ENCODE measurements around the gene CDH12. TPM values are rescaled to one million over a fixed set of nuclear protein-coding genes. Genes with fewer than 3 reads are reported as not detected.

Gene CDH12
- total RNA-seq (ENCODE audit: unreplicated experiment) = 23.5 TPM
- long read RNA-seq, partial matches to known transcripts = 1 of 5 reads
- long read RNA-seq, other reads (novel, unspliced or antisense) = 4 of 5 reads

GRCh38 chr5:22852807-22853660 is at the start of gene CDH12:
TSS of gene CDH12 (minus strand) at chr5:22853344.
- H3K27me3 Mint-ChIP-seq (ENCODE audit: unreplicated experiment) = peaks cover 2% of the 10 kb centered on the region
- DNase-seq = peak; percentile 79

DNA sequence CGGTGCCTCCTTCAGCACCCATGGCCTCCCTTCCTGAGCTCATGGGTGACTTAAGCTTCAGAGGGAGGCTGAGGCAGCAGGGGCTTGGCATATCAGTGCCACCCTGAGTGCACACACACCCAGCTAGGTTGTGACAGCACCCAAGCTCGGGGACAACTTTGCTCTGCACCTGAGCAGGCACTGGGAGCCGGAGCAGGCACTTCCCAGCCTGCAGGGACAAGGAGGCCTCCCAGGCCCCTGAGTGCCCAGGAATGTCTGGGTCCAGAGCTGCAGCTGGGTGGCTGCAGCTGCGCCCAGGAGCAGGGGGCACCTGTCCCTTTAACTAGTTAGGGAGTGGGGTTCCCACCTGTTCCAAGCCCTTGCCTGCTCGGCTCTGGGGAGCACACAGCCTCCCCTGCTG is 48.7 kb upstream of the CDH12 start:
- DNase-seq = no peak
- Mint-ChIP-seq H3K27ac (ENCODE audit: unreplicated experiment) (no peak overlapping the region), H3K4me1 (ENCODE audit: low read depth, unreplicated experiment) (no peaks in the 10 kb centered on the region), H3K36me3 (ENCODE audit: unreplicated experiment) (no peaks in the 10 kb centered on the region), H3K9me3 (ENCODE audit: unreplicated experiment) (peaks cover 2% of the 10 kb centered on the region), H3K4me3 (ENCODE audit: unreplicated experiment) (no peak overlapping the region), H3K27me3 (ENCODE audit: unreplicated experiment) (no peaks in the 10 kb centered on the region)
- TF ChIP-seq, protein P1, sequence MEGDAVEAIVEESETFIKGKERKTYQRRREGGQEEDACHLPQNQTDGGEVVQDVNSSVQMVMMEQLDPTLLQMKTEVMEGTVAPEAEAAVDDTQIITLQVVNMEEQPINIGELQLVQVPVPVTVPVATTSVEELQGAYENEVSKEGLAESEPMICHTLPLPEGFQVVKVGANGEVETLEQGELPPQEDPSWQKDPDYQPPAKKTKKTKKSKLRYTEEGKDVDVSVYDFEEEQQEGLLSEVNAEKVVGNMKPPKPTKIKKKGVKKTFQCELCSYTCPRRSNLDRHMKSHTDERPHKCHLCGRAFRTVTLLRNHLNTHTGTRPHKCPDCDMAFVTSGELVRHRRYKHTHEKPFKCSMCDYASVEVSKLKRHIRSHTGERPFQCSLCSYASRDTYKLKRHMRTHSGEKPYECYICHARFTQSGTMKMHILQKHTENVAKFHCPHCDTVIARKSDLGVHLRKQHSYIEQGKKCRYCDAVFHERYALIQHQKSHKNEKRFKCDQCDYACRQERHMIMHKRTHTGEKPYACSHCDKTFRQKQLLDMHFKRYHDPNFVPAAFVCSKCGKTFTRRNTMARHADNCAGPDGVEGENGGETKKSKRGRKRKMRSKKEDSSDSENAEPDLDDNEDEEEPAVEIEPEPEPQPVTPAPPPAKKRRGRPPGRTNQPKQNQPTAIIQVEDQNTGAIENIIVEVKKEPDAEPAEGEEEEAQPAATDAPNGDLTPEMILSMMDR (IDR thresholded peaks at IDR 0.05; ENCODE audit: partially characterized antibody, unreplicated experiment) = no peak

More at GRCh38 chr5:22852807-22853660, at the start of gene CDH12:
- H3K4me3 Mint-ChIP-seq (ENCODE audit: unreplicated experiment) = peak within 1 kb of the TSS; percentile 98
- peaks cover 2% of the 10 kb centered on the region for H3K4me1 Mint-ChIP-seq (ENCODE audit: low read depth, unreplicated experiment)
- no peaks in the 10 kb centered on the region for H3K36me3 Mint-ChIP-seq (ENCODE audit: unreplicated experiment)
- peak within 1 kb of the TSS; percentile 49 for H3K27ac Mint-ChIP-seq (ENCODE audit: unreplicated experiment)
- TF ChIP-seq, protein P1 (IDR thresholded peaks at IDR 0.05; ENCODE audit: partially characterized antibody, unreplicated experiment) = no peak
- no peaks in the 10 kb centered on the region for H3K9me3 Mint-ChIP-seq (ENCODE audit: unreplicated experiment)

DNA sequence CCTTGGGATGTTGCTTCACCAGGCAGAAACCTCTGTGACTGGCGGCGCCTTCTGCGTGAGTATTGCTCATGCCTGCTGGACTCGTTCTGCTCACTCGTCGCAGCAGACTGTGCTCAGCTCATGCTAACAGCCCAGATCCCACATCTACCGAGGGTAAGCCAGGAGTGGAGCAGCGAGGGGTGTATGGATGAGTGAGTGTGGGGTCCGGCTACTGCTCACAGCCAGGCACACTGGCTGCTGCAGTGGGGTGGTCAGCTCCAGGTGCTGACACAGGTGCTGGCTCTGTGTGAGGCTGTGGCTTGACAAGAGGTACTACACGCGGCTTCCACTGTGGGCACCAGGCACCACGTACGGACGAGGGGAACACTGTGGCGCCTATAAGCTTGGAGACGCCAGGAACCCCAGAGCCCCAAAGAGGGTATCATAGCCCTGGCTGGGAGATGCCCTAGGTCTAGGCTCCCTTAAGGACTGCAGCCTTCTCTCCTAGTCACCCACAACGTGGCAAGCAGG is 47.7 kb upstream of the CDH12 start:
- H3K9me3 Mint-ChIP-seq (ENCODE audit: unreplicated experiment) = peaks cover 2% of the 10 kb centered on the region
- H3K4me1 Mint-ChIP-seq (ENCODE audit: low read depth, unreplicated experiment) = no peaks in the 10 kb centered on the region
- no peaks in the 10 kb centered on the region for H3K27me3 Mint-ChIP-seq (ENCODE audit: unreplicated experiment)
- H3K4me3 Mint-ChIP-seq (ENCODE audit: unreplicated experiment) = no peak overlapping the region
- no peaks in the 10 kb centered on the region for H3K36me3 Mint-ChIP-seq (ENCODE audit: unreplicated experiment)
- DNase-seq = no peak
- TF ChIP-seq, protein P1 (IDR thresholded peaks at IDR 0.05; ENCODE audit: partially characterized antibody, unreplicated experiment) = no peak
- H3K27ac Mint-ChIP-seq (ENCODE audit: unreplicated experiment) = no peak overlapping the region

GRCh38 chr5:22899341-22899740 is 46.2 kb upstream of the CDH12 start:
- Mint-ChIP-seq H3K4me1 (ENCODE audit: low read depth, unreplicated experiment) (no peaks in the 10 kb centered on the region), H3K27ac (ENCODE audit: unreplicated experiment) (no peak overlapping the region), H3K27me3 (ENCODE audit: unreplicated experiment) (no peaks in the 10 kb centered on the region), H3K4me3 (ENCODE audit: unreplicated experiment) (no peak overlapping the region), H3K9me3 (ENCODE audit: unreplicated experiment) (peaks cover 2% of the 10 kb centered on the region), H3K36me3 (ENCODE audit: unreplicated experiment) (no peaks in the 10 kb centered on the region)
- no peak for DNase-seq
- TF ChIP-seq, protein P1 (IDR thresholded peaks at IDR 0.05; ENCODE audit: partially characterized antibody, unreplicated experiment) = no peak

GRCh38 chr5:22896152-22896551 is 43.0 kb upstream of the CDH12 start:
- H3K4me3 Mint-ChIP-seq (ENCODE audit: unreplicated experiment) = no peak overlapping the region
- no peak for DNase-seq
- no peaks in the 10 kb centered on the region for H3K27me3 Mint-ChIP-seq (ENCODE audit: unreplicated experiment)
- TF ChIP-seq, protein P1 (IDR thresholded peaks at IDR 0.05; ENCODE audit: partially characterized antibody, unreplicated experiment) = no peak
- H3K27ac Mint-ChIP-seq (ENCODE audit: unreplicated experiment) = no peak overlapping the region
- H3K9me3 Mint-ChIP-seq (ENCODE audit: unreplicated experiment) = no peaks in the 10 kb centered on the region
- no peaks in the 10 kb centered on the region for H3K36me3 Mint-ChIP-seq (ENCODE audit: unreplicated experiment)
- H3K4me1 Mint-ChIP-seq (ENCODE audit: low read depth, unreplicated experiment) = peaks cover 2% of the 10 kb centered on the region
